Natural killer cell treated with Interleukin-12 subunit alpha and Interleukin-12 subunit beta and Interleukin-15 and Interleukin-18, amount 100 ng/mL, for 72 hours (primary cell): ENCODE data around the gene RAMP3. TPM values are rescaled to one million over a fixed set of nuclear protein-coding genes. Genes with fewer than 3 reads are reported as not detected.

Experiments
- ATAC-seq, 2 donors: fragments of 150-1000 bp; cut with Tn5 transposase in 1 of 2; sonication (Bioruptor Pico), chemical (Tn5 transposase) in 1 of 2; 2 replicates each; pipeline ENCODE4 v1.10.0; 2021
- DNase-seq: peaks from one replicate; pipeline ENCODE4 v3.0.0; 2022; ENCODE audit warnings: low spot score
- H3K27ac Mint-ChIP-seq, 2 donors: 1 replicate in 1 of 2; 2 replicates in 1 of 2; pipeline ENCODE4 v1.8.0; 2022; ENCODE audit warnings: mixed read lengths in 2 of 2, mild to moderate bottlenecking in 1 of 2, moderate library complexity in 1 of 2
- H3K27me3 Mint-ChIP-seq, 2 donors: 1 replicate in 1 of 2; 2 replicates in 1 of 2; pipeline ENCODE4 v1.8.0; 2022; ENCODE audit warnings: mixed read lengths in 2 of 2
- H3K36me3 Mint-ChIP-seq: one replicate; pipeline ENCODE4 v1.8.0; 2022; ENCODE audit warnings: mixed read lengths
- H3K4me1 Mint-ChIP-seq, 2 donors: 1 replicate in 1 of 2; 2 replicates in 1 of 2; pipeline ENCODE4 v1.8.0; 2022; ENCODE audit warnings: low read depth in 2 of 2, mixed read lengths in 2 of 2, mild to moderate bottlenecking in 1 of 2
- H3K4me3 Mint-ChIP-seq: one replicate; pipeline ENCODE4 v1.8.0; 2022; ENCODE audit warnings: mixed read lengths
- H3K9me3 Mint-ChIP-seq: 2 replicates; pipeline ENCODE4 v1.8.0; 2022; ENCODE audit warnings: mixed read lengths
- total RNA-seq, 2 donors: library from RNA; stranded (reverse); gene quantifications; one replicate each; pipeline ENCODE4 v1.2.3, GENCODE V29; 2022

Gene RAMP3
- total RNA-seq, 2 donors from 2014 or later: not detected

GRCh38 chr7:45224832-45225231 lies 67.2 kb downstream of the RAMP3 start:
- Mint-ChIP-seq H3K27me3 (peaks cover 10 to 22% of the 10 kb centered on the region in 2 donors), H3K36me3 (no peaks in the 10 kb centered on the region), H3K9me3 (no peaks in the 10 kb centered on the region), H3K4me1 (no peaks in the 10 kb centered on the region), H3K27ac (no peak overlapping the region), H3K4me3 (no peak overlapping the region)
- DNase-seq (no peak), ATAC-seq (peak in 1 of 2 donors; percentile 5)

DNA sequence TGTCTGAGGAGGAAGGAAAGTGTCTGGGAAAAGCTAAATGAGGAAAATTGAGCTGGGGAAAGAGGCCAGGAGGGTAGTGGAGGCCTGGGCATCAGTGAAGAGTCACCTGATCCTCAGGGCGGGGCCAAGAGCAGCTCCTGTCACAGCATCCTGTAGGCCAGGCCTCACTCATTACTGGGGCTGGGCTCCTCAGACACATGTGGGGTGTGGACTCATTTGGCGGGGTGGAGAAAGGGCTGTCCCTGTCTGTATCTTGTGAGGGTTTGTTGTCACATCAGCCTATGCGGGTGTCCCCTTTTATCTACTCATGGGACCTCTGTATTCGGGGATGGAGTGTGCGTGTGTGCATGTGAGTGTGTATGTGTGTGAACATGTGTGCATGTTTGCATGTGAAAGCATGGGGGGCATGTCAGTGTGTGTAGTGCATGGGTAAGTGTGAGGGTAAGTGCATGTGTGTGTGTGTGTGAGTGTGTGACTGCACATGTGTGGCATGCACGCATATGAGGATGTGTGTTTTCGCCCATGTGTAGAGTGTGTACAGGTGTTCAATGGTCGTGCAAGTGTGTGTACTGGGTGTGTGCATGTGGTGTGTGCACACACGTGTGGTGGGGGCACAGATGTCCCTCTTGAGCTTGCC lies 67.8 kb downstream of the RAMP3 start:
- no peak overlapping the region for H3K27ac Mint-ChIP-seq
- H3K4me3 Mint-ChIP-seq: no peak overlapping the region
- no peaks in the 10 kb centered on the region for H3K9me3 Mint-ChIP-seq
- H3K27me3 Mint-ChIP-seq: peaks cover 16 to 20% of the 10 kb centered on the region in 2 donors
- H3K36me3 Mint-ChIP-seq: no peaks in the 10 kb centered on the region
- no peak for ATAC-seq
- no peaks in the 10 kb centered on the region for H3K4me1 Mint-ChIP-seq
- no peak for DNase-seq

- DNase-seq (no peak), ATAC-seq (no peak)
- Mint-ChIP-seq H3K4me3 (no peak overlapping the region), H3K4me1 (no peaks in the 10 kb centered on the region), H3K27ac (no peak overlapping the region), H3K36me3 (no peaks in the 10 kb centered on the region), H3K9me3 (no peaks in the 10 kb centered on the region), H3K27me3 (peaks cover 21 to 22% of the 10 kb centered on the region in 2 donors)
Measured at GRCh38 chr7:45225948-45226335, 68.4 kb downstream of the RAMP3 start.

- no peak overlapping the region for H3K4me3 Mint-ChIP-seq
- H3K27me3 Mint-ChIP-seq: peaks cover 21 to 39% of the 10 kb centered on the region in 2 donors
- H3K9me3 Mint-ChIP-seq: no peaks in the 10 kb centered on the region
- no peak for DNase-seq
- no peaks in the 10 kb centered on the region for H3K36me3 Mint-ChIP-seq
- ATAC-seq: no peak
- no peak overlapping the region for H3K27ac Mint-ChIP-seq
- H3K4me1 Mint-ChIP-seq: no peaks in the 10 kb centered on the region
Measured at GRCh38 chr7:45229156-45229920, 71.7 kb downstream of the RAMP3 start.

- ATAC-seq: no peak
- no peaks in the 10 kb centered on the region for H3K36me3 Mint-ChIP-seq
Measured at GRCh38 chr7:45230083-45230482, 72.5 kb downstream of the RAMP3 start.

DNA sequence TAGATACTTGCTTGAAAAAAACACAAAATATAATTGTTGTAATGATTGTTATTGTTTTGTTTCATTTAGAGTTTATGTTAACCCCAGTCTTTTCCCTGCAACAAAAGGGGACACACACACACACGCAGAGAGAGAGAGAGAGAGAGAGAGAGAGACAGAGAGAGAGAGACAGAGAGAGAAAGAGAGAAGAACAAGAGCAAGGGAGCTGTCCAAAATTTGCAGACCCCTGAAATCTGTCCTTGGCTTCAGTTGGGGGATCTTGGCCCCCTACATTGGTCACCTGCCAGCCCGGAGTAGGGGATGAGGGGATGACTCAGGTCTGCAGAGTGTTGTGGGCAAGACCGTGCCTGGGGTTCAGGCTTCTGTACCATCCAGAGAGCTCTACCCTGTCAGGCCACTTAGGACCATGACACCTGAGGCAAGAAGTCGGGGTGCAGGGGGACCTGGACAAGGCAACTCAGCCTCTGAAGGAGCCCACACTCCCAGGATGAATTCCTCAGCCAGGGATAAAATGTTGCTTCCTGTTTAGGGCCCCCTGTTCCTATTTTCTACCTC lies 73.1 kb downstream of the RAMP3 start:
- no peak for DNase-seq
- no peaks in the 10 kb centered on the region for H3K9me3 Mint-ChIP-seq
- ATAC-seq: no peak
- no peaks in the 10 kb centered on the region for H3K36me3 Mint-ChIP-seq
- no peak overlapping the region for H3K4me3 Mint-ChIP-seq
- peaks cover 27 to 51% of the 10 kb centered on the region in 2 donors for H3K27me3 Mint-ChIP-seq
- H3K4me1 Mint-ChIP-seq: no peaks in the 10 kb centered on the region
- H3K27ac Mint-ChIP-seq: no peak overlapping the region

More at GRCh38 chr7:45230083-45230482, 72.5 kb downstream of the RAMP3 start:
- H3K4me3 Mint-ChIP-seq: no peak overlapping the region
- DNase-seq: no peak
- H3K9me3 Mint-ChIP-seq: no peaks in the 10 kb centered on the region
- no peak overlapping the region for H3K27ac Mint-ChIP-seq
- H3K27me3 Mint-ChIP-seq: peaks cover 24 to 45% of the 10 kb centered on the region in 2 donors
- no peaks in the 10 kb centered on the region for H3K4me1 Mint-ChIP-seq

DNA sequence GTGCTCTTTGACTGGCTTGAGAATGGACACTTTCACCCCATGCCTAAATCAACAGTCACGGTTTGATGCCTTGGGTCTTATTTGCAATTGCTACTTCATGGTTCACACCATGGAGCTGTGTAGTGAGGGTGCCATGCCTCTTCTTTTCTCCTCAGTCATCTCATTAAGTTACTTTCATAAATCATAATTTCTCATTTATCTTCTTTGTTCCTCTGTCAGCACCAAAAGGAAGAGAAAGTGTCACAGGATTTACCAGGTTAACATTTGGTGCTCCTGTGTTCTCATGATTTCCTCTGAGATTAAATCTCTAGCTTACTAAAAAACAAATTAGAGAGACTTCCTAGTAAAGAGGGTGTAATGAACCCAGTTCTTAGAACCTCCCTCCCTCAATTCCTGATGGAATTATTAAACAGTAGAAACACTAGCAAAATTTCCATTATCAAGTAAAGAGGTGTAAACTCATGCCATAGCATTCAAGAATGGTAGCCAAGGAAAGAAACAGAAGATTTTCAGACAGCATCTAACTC lies 75.7 kb downstream of the RAMP3 start:
- H3K27me3 Mint-ChIP-seq: peaks cover 28 to 68% of the 10 kb centered on the region in 2 donors
- no peak overlapping the region for H3K27ac Mint-ChIP-seq
- no peak overlapping the region for H3K4me3 Mint-ChIP-seq
- no peak for DNase-seq
- no peaks in the 10 kb centered on the region for H3K4me1 Mint-ChIP-seq
- H3K36me3 Mint-ChIP-seq: no peaks in the 10 kb centered on the region
- no peak for ATAC-seq
- H3K9me3 Mint-ChIP-seq: no peaks in the 10 kb centered on the region

Other genes starting within 250 kb of the RAMP3 start
- gene MYO1G, start 178.8 kb upstream of the RAMP3 start, total RNA-seq: 100 to 1,000 TPM; 465 to 518 TPM
- 10 to 100 TPM; 59.2 to 68.4 TPM for gene CCM2, start 157.6 kb upstream of the RAMP3 start, total RNA-seq
- 1 to 10 TPM; 1.1 to 1.9 TPM for gene NACAD, start 68.8 kb upstream of the RAMP3 start, total RNA-seq
- gene TBRG4, start 46.1 kb upstream of the RAMP3 start, total RNA-seq: 100 to 1,000 TPM; 123 to 211 TPM